Activated CD8-positive, alpha-beta T cell treated with anti-CD3 and anti-CD28 coated beads for 36 hours (primary cell): Measurements from ENCODE around the gene OR6C65. TPM values are rescaled to one million over a fixed set of nuclear protein-coding genes. Genes with fewer than 3 reads are reported as not detected.
"Not testable (repeated sequence)": the region's sequence is repeated elsewhere in the genome, so short reads cannot be mapped to it uniquely, and the experiment has no call there.

ENCODE experiments used
- ATAC-seq: fragments of 200-7000 bp; cut with Tn5 transposase; one replicate; pipeline ENCODE4 v1.10.0; 2021; ENCODE audit warnings: mild to moderate bottlenecking, moderate library complexity
- CTCF ChIA-PET: fragments of 350-600 bp; sonication (Branson Sonifier 250); formaldehyde crosslinking; loops from one replicate; lab custom pipeline; 2021; ENCODE audit warnings: antibody characterized with exemption; lab: Charles Lee
- POLR2A ChIA-PET: fragments of 350-600 bp; sonication (Branson Sonifier 250); formaldehyde crosslinking; loops from one replicate; lab custom pipeline; 2021; ENCODE audit warnings: antibody characterized with exemption; lab: Charles Lee
- DNase-seq: peaks from one replicate; pipeline ENCODE4 v3.0.0-alpha.2; 2020
- H3K27ac Mint-ChIP-seq: one replicate; pipeline ENCODE4 v1.8.0; 2021; ENCODE audit warnings: mild to moderate bottlenecking, mixed read lengths
- H3K27me3 Mint-ChIP-seq: one replicate; pipeline ENCODE4 v1.8.0; 2021; ENCODE audit warnings: mixed read lengths
- H3K36me3 Mint-ChIP-seq: one replicate; pipeline ENCODE4 v1.8.0; 2021; ENCODE audit warnings: low read depth, mixed read lengths
- H3K4me1 Mint-ChIP-seq: one replicate; pipeline ENCODE4 v1.8.0; 2021; ENCODE audit warnings: low read depth, mixed read lengths
- H3K4me3 Mint-ChIP-seq: one replicate; pipeline ENCODE4 v1.8.0; 2021; ENCODE audit warnings: mild to moderate bottlenecking, moderate library complexity, mixed read lengths
- H3K9me3 Mint-ChIP-seq: one replicate; pipeline ENCODE4 v1.8.0; 2021; ENCODE audit warnings: mixed read lengths
- intact Hi-C: fragments of 100-400 bp; cut with micrococcal nuclease; formaldehyde crosslinking; loops from one replicate; pipeline ENCODE4 v1.10.0; 2022
- total RNA-seq, 2 experiments: library from RNA; stranded (reverse); gene quantifications; one replicate each; pipeline ENCODE4 v1.2.3, GENCODE V29; 2021
- TF ChIP-seq, protein P1 (sequence below): fragments of 200-600 bp; IDR thresholded peaks from one replicate; pipeline ENCODE4 v1.8.0; 2022; ENCODE audit warnings: antibody characterized with exemption, mild to moderate bottlenecking

Gene OR6C65
- total RNA-seq, 2 experiments from 2014 or later: not detected

DNA sequence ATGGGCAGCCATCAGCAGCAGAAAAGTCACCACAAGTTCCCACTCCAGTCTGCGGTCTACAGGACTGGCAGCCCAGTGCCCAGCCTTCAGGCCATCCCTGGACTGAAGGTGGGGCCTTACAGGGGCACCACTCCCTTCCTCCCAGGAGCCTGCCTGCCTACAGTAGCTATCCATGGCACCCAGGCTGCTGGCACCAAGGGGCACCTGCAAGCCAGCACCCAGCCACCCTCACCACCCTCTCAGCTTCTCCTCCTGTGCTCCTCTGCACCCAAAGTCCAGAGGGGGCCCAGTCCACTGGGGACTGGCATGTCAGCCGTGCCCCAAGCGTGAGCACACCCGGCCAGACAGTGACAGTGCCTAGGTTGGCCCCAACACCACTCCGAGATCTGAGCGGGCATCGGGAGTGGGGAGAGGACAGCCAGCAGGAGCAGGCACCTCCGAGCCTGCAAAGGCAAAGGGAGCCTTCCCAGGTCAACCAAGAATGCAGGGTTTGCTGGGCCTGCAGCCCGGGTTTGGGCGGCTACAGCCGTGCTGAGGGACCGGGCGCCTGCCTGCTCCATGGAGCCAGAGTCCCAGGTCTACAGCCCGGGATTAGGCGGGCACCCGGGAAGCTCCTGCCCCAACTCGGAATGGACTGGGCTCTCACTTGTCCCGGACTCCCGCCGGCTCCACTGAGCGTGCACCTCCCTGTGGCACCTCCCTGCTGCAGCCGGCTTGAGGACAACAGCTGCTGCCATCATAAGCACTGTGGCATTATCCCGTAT lies 8.1 kb upstream of the OR6C65 start:
- Mint-ChIP-seq H3K27me3 (peaks cover 6% of the 10 kb centered on the region), H3K27ac (no peak overlapping the region), H3K9me3 (no peaks in the 10 kb centered on the region), H3K4me1 (no peaks in the 10 kb centered on the region), H3K4me3 (no peak overlapping the region), H3K36me3 (no peaks in the 10 kb centered on the region)
- DNase-seq (no peak), ATAC-seq (no peak)
- POLR2A ChIA-PET: no interaction called here
- CTCF ChIA-PET: no interaction called here
- intact Hi-C loops: no loop called here
- TF ChIP-seq, protein P1, sequence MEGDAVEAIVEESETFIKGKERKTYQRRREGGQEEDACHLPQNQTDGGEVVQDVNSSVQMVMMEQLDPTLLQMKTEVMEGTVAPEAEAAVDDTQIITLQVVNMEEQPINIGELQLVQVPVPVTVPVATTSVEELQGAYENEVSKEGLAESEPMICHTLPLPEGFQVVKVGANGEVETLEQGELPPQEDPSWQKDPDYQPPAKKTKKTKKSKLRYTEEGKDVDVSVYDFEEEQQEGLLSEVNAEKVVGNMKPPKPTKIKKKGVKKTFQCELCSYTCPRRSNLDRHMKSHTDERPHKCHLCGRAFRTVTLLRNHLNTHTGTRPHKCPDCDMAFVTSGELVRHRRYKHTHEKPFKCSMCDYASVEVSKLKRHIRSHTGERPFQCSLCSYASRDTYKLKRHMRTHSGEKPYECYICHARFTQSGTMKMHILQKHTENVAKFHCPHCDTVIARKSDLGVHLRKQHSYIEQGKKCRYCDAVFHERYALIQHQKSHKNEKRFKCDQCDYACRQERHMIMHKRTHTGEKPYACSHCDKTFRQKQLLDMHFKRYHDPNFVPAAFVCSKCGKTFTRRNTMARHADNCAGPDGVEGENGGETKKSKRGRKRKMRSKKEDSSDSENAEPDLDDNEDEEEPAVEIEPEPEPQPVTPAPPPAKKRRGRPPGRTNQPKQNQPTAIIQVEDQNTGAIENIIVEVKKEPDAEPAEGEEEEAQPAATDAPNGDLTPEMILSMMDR: no peak

DNA sequence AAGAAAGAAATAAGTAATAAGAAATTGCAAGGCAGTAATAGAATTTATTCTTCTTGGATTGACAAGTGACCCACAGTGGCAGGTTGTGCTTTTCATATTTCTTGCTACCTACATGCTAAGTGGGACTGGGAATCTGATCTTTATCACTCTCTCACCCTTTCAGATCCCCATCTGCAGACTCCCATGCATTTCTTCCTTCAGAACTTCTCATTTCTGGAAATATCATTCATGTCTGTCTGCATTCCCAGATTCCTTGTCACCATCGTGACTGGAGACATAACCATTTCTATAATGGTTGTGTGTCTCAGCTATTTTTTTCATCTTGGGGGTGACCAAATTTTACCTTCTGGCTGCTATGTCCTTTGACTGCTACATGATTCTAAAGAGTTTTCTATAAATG lies 4.0 kb upstream of the OR6C65 start:
- H3K4me3 Mint-ChIP-seq: no peak overlapping the region
- no peak for DNase-seq
- H3K27ac Mint-ChIP-seq: no peak overlapping the region
- H3K9me3 Mint-ChIP-seq: no peaks in the 10 kb centered on the region
- intact Hi-C loops: no loop called here
- POLR2A ChIA-PET: no interaction called here
- H3K4me1 Mint-ChIP-seq: no peaks in the 10 kb centered on the region
- TF ChIP-seq, protein P1: no peak
- ATAC-seq: no peak
- CTCF ChIA-PET: no interaction called here
- H3K27me3 Mint-ChIP-seq: peaks cover 22% of the 10 kb centered on the region
- H3K36me3 Mint-ChIP-seq: no peaks in the 10 kb centered on the region

DNA sequence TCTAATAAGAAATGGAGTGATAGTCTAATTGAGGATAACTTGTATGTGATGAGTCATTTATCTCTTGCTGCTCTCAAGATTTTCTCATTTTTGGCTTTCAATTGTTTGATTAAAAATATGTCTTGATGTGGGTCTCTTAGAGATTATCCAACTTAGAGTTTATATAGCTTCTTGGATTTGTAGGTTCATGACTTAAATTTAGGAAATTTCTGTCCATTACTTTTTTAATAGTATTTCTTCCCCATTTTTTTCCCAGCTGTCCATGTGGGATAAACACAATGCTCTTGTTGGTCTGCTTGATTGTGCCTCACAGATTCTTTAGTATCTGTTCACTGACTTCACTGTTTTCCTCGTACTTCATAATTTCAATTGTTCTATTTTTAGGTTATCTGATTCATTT lies 7.5 kb downstream of the OR6C65 start:
- no peak for DNase-seq
- Mint-ChIP-seq H3K4me1 (no peaks in the 10 kb centered on the region), H3K36me3 (no peaks in the 10 kb centered on the region), H3K4me3 (no peak overlapping the region), H3K27ac (no peak overlapping the region), H3K9me3 (peaks cover 4% of the 10 kb centered on the region), H3K27me3 (peaks cover 5% of the 10 kb centered on the region)
- POLR2A ChIA-PET: no interaction called here
- ATAC-seq: no peak
- TF ChIP-seq, protein P1: no peak
- CTCF ChIA-PET: no interaction called here
- intact Hi-C loops: no loop called here

DNA sequence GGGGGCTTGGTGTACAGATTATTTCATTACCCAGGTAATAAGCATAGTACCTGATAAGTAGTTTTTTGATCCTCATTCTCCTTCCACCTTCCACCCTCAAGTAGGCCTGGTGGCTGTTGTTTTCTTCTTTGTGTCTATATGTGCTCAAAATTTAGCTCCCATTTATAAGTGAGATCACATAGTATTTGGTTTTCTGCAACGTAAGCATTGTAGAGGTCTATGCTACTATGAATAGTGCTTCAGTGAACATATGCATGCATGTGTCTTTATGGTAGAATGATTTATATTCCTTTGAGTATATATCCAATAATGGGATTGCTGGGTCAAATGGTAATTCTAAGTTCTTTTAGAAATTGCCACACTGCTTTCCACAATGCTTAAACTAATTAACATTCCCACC lies 8.8 kb downstream of the OR6C65 start:
- H3K9me3 Mint-ChIP-seq, intact Hi-C loops, H3K4me3 Mint-ChIP-seq, H3K4me1 Mint-ChIP-seq, ATAC-seq, CTCF ChIA-PET, POLR2A ChIA-PET, H3K27me3 Mint-ChIP-seq, H3K36me3 Mint-ChIP-seq, DNase-seq, H3K27ac Mint-ChIP-seq: not testable (repeated sequence)

DNA sequence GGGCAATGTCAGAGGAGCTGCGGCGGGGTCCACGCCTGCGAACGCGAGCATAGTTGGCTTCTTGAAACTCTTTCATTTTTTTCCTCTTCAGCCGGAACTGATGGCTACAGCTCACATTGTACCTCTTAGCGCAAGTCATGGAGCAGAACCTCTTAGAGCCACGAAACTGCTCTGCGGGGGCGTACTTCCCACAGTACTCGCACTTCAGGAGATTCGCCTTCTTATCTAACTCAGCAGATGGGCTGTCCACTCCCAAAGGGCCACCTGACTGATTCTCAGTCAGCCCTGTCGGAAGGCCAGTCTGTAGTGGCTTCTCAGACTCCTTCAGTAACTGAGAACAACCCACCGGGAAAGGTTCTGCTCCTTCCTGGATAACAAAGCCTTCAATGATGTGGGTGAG lies 11.8 kb downstream of the OR6C65 start:
- H3K36me3 Mint-ChIP-seq, ATAC-seq, H3K4me1 Mint-ChIP-seq, H3K27ac Mint-ChIP-seq, H3K4me3 Mint-ChIP-seq, CTCF ChIA-PET, H3K9me3 Mint-ChIP-seq, POLR2A ChIA-PET, DNase-seq, intact Hi-C loops: not testable (repeated sequence)
- peaks cover 28% of the 10 kb centered on the region for H3K27me3 Mint-ChIP-seq

DNA sequence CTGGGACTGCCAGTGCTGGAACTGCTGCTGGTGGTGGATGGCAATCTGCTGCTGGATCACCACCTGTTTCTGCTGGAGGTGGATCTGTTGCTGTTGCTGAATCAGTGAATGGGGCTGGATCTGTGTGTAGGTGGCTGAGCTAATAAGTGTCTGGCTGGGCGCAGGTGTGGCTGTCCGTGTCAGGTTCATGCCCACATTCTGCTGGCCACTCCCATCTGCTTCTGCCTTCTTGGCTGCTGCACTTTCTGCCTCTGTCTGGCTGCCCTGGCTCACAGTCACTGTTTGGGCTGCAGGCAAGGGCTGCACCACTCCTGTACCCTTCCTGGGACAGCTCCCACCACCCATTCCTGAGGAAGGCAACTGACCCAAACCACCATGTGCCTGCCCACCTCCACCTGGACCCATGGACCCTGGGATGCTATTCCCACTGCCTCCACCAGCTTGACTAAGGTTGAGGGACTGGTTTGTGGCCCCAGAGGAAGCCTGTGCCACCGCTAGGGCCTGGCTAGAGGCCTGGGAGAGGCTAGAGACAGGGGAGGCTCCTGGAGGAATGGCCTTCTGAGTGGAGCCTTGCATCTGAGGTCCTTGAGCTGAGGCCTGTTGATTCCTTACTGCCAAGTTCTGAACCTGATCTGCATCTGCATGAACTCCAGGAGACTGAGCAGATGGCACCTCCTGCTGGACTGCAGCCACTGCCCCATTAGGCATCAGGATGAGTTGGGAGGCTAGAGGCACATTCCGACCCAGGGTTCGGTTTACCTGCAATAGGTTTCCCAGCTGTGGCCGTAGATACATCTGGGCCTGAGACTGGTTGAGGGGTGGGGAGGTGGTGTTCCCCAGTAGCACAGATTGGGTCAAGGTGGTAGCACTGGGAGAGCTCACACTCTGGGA lies 13.4 kb downstream of the OR6C65 start:
- H3K9me3 Mint-ChIP-seq, H3K4me3 Mint-ChIP-seq, ATAC-seq, H3K4me1 Mint-ChIP-seq, H3K27ac Mint-ChIP-seq, H3K36me3 Mint-ChIP-seq, CTCF ChIA-PET, intact Hi-C loops, POLR2A ChIA-PET, DNase-seq: not testable (repeated sequence)
- peaks cover 38% of the 10 kb centered on the region for H3K27me3 Mint-ChIP-seq

DNA sequence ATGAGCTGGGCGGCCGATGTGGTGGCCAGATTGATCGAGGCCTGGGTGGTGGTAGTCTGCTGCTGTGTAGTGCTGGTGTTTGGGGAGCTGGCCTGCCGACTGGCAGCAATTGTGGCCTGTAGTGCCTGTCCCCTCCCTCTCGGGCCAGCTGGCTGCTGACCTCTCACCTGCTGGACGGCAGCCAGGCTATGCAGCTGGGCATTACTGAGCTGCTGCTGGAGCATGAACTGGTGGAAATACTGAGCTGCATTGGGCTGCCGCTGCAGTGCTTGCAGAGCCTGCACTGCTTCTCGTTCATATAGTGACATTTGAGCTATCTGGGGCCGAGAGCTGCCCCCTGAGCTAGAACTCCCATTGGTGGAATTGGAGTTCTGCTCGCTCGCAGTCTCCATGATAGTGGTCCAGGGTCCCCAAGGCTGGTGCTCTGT lies 14.1 kb downstream of the OR6C65 start:
- POLR2A ChIA-PET, H3K4me1 Mint-ChIP-seq, H3K4me3 Mint-ChIP-seq, intact Hi-C loops, H3K9me3 Mint-ChIP-seq, H3K36me3 Mint-ChIP-seq, DNase-seq, H3K27ac Mint-ChIP-seq, CTCF ChIA-PET, ATAC-seq: not testable (repeated sequence)
- peaks cover 44% of the 10 kb centered on the region for H3K27me3 Mint-ChIP-seq

DNA sequence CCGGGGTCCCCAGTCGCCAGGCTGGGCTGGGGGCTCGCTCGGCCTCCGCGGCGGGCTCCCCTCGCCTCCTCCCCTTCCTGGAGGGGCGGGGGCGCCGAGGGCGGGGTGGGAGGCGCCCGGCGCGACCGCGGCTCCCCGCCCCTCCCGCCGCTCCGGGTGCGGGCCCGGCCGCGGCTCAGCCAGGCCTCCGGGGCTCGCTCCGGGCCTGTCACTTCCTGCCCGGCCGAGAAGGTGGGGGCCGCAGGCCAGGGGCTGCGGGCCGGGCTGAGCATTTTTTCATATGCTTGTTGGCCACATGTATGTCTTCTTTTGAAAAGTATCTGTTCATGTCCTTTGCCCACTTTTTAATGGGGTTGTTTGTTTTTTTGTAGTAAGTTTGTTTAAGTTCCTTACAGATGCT lies 14.6 kb downstream of the OR6C65 start:
- DNase-seq, H3K27ac Mint-ChIP-seq, intact Hi-C loops, POLR2A ChIA-PET, H3K9me3 Mint-ChIP-seq, H3K4me1 Mint-ChIP-seq, H3K36me3 Mint-ChIP-seq, CTCF ChIA-PET, H3K4me3 Mint-ChIP-seq: not testable (repeated sequence)
- peaks cover 44% of the 10 kb centered on the region for H3K27me3 Mint-ChIP-seq
- peak; percentile 84 for ATAC-seq
